ENCODE measurements around the gene MELTF.
"Not testable (repeated sequence)": the region's sequence is repeated elsewhere in the genome, so short reads cannot be mapped to it uniquely, and the experiment has no call there.

The MELTF gene

GRCh38 chr3:197029511-197030167 lies at the start of gene MELTF:
MELTF (minus strand) TSS chr3:197029817; CDS start chr3:197029702, 115 bp downstream.
- DNase-seq, result peak in 1 of 2 experiments; percentile 3

GRCh38 chr3:197076415-197076814 lies 46.8 kb upstream of the MELTF start:
- no peak for DNase-seq

- DNase-seq, result no peak
These were observed 38.5 kb upstream of the MELTF start for GRCh38 chr3:197068077-197068476.

- no peak for DNase-seq
These were observed 35.2 kb upstream of the MELTF start for GRCh38 chr3:197064771-197065170.

- DNase-seq, result no peak
These were observed 32.8 kb upstream of the MELTF start for GRCh38 chr3:197062446-197062845.

GRCh38 chr3:197051637-197052036 lies 22.0 kb upstream of the MELTF start:
- not testable (repeated sequence) for DNase-seq

- DNase-seq, result no peak
These were observed 20.9 kb upstream of the MELTF start for GRCh38 chr3:197050511-197050910.

- DNase-seq, result no peak
These were observed 12.9 kb upstream of the MELTF start for GRCh38 chr3:197042539-197042938.

- no peak for DNase-seq
These were observed 12.4 kb upstream of the MELTF start for GRCh38 chr3:197041875-197042488.

GRCh38 chr3:197040658-197041057 lies 11.0 kb upstream of the MELTF start:
- no peak for DNase-seq

- no peak for DNase-seq
These were observed 9.3 kb upstream of the MELTF start for GRCh38 chr3:197038679-197039462.

GRCh38 chr3:197035577-197035976 lies 6.0 kb upstream of the MELTF start:
- DNase-seq, result no peak

- DNase-seq, result not testable (repeated sequence)
These were observed 5.2 kb upstream of the MELTF start for GRCh38 chr3:197034778-197035177.

- not testable (repeated sequence) for DNase-seq
These were observed 4.1 kb upstream of the MELTF start for GRCh38 chr3:197033764-197034163.

GRCh38 chr3:197031315-197032285 lies 2.0 kb upstream of the MELTF start:
- DNase-seq, result no peak

GRCh38 chr3:197030379-197031314 lies 1.0 kb upstream of the MELTF start:
- DNase-seq, result no peak

GRCh38 chr3:197028728-197029510 lies 698 bp downstream of the MELTF start:
- no peak for DNase-seq

GRCh38 chr3:197027896-197028727 lies 1.5 kb downstream of the MELTF start:
- DNase-seq, result no peak

- DNase-seq, result no peak
These were observed 2.3 kb downstream of the MELTF start for GRCh38 chr3:197027151-197027895.

All from SHP77 (cell line).